ENCODE data around the gene TEK.

Gene TEK

DNA sequence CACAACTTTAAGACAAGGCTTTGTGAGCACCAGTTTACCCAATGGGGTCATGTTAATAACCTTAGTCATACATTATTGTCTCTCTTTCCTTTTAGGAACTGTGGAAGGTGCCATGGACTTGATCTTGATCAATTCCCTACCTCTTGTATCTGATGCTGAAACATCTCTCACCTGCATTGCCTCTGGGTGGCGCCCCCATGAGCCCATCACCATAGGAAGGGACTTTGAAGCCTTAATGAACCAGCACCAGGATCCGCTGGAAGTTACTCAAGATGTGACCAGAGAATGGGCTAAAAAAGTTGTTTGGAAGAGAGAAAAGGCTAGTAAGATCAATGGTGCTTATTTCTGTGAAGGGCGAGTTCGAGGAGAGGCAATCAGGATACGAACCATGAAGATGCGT, 48.7 kb downstream of the TEK start:
- Histone ChIP-seq H3K4me1 (ENCODE audit: control insufficient read depth, insufficient read depth, low read length) (no peaks in the 10 kb centered on the region), H3K4me3 (ENCODE audit: low read length) (no peak overlapping the region), H3K9me3 (ENCODE audit: control insufficient read depth, low read length) (no peaks in the 10 kb centered on the region), H3K27me3 (ENCODE audit: control insufficient read depth, insufficient read depth, low read length) (no peaks in the 10 kb centered on the region), H3K9ac (ENCODE audit: low read length) (no peak overlapping the region), H3K36me3 (ENCODE audit: control insufficient read depth, insufficient read depth, low read length) (no peaks in the 10 kb centered on the region)

- Histone ChIP-seq H3K4me3 (ENCODE audit: low read length) (no peak overlapping the region), H3K9me3 (ENCODE audit: control insufficient read depth, low read length) (no peaks in the 10 kb centered on the region), H3K36me3 (ENCODE audit: control insufficient read depth, insufficient read depth, low read length) (no peaks in the 10 kb centered on the region), H3K9ac (ENCODE audit: low read length) (no peak overlapping the region), H3K4me1 (ENCODE audit: control insufficient read depth, insufficient read depth, low read length) (no peaks in the 10 kb centered on the region), H3K27me3 (ENCODE audit: control insufficient read depth, insufficient read depth, low read length) (no peaks in the 10 kb centered on the region)
These were observed 51.6 kb downstream of the TEK start for GRCh38 chr9:27160636-27161035.

GRCh38 chr9:27162045-27162444, 53.0 kb downstream of the TEK start:
- no peaks in the 10 kb centered on the region for H3K4me1 ChIP-seq (ENCODE audit: control insufficient read depth, insufficient read depth, low read length)
- no peaks in the 10 kb centered on the region for H3K36me3 ChIP-seq (ENCODE audit: control insufficient read depth, insufficient read depth, low read length)
- no peaks in the 10 kb centered on the region for H3K9me3 ChIP-seq (ENCODE audit: control insufficient read depth, low read length)
- no peak overlapping the region for H3K9ac ChIP-seq (ENCODE audit: low read length)
- H3K27me3 ChIP-seq (ENCODE audit: control insufficient read depth, insufficient read depth, low read length), result no peaks in the 10 kb centered on the region
- H3K4me3 ChIP-seq (ENCODE audit: low read length), result no peak overlapping the region

DNA sequence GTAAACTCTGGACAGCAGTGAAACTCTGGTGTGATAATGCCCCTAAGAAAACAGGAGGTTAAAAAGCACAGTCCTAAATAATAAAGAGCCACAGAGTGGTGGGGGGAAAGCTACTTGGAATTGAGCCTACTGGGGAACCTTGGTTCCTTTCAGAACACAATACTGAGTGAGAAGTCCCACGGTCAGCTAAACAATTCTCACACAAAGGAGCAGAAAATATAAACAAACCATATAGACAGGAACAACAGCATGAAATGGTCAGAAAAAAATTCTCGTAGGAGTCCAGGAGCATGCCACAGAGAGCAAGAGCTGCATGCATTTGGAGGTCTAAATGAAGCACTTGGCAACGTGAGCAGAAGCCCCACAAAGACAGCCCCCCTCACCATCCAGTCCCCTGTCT, 56.0 kb downstream of the TEK start:
- Histone ChIP-seq H3K9ac (ENCODE audit: low read length) (no peak overlapping the region), H3K4me1 (ENCODE audit: control insufficient read depth, insufficient read depth, low read length) (no peaks in the 10 kb centered on the region), H3K27me3 (ENCODE audit: control insufficient read depth, insufficient read depth, low read length) (no peaks in the 10 kb centered on the region)

DNA sequence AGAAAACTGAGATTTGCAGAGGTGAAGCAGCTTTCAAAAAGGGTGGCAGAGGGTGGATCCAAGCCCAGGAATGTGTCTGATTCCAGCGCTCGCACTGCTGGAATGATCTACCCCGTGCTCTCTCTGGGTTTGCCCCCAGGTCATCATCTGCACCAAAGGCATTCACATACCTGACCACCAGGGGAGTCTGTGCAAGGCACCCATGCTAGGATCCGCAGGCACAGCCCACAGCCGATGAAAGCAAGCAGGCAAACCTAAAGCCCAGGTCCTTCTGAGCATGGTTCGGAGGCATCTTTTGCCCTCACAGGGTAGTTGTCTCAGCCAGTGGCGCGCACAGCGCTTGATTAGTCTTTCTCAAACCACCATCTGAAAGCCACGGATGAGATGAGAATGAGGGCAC, 56.6 kb downstream of the TEK start:
- no peaks in the 10 kb centered on the region for H3K4me1 ChIP-seq (ENCODE audit: control insufficient read depth, insufficient read depth, low read length)
- no peak overlapping the region for H3K9ac ChIP-seq (ENCODE audit: low read length)
- no peaks in the 10 kb centered on the region for H3K9me3 ChIP-seq (ENCODE audit: control insufficient read depth, low read length)
- H3K4me3 ChIP-seq (ENCODE audit: low read length), result no peak overlapping the region
- H3K36me3 ChIP-seq (ENCODE audit: control insufficient read depth, insufficient read depth, low read length), result no peaks in the 10 kb centered on the region
- no peaks in the 10 kb centered on the region for H3K27me3 ChIP-seq (ENCODE audit: control insufficient read depth, insufficient read depth, low read length)

More for the DNA sequence above, 56.0 kb downstream of the TEK start:
- Histone ChIP-seq H3K9me3 (ENCODE audit: control insufficient read depth, low read length) (no peaks in the 10 kb centered on the region), H3K4me3 (ENCODE audit: low read length) (no peak overlapping the region), H3K36me3 (ENCODE audit: control insufficient read depth, insufficient read depth, low read length) (no peaks in the 10 kb centered on the region)

GRCh38 chr9:27168496-27168895, 59.5 kb downstream of the TEK start:
- no peaks in the 10 kb centered on the region for H3K36me3 ChIP-seq (ENCODE audit: control insufficient read depth, insufficient read depth, low read length)
- no peaks in the 10 kb centered on the region for H3K4me1 ChIP-seq (ENCODE audit: control insufficient read depth, insufficient read depth, low read length)
- H3K9ac ChIP-seq (ENCODE audit: low read length), result no peak overlapping the region
- H3K4me3 ChIP-seq (ENCODE audit: low read length), result no peak overlapping the region
- no peaks in the 10 kb centered on the region for H3K27me3 ChIP-seq (ENCODE audit: control insufficient read depth, insufficient read depth, low read length)
- no peaks in the 10 kb centered on the region for H3K9me3 ChIP-seq (ENCODE audit: control insufficient read depth, low read length)

DNA sequence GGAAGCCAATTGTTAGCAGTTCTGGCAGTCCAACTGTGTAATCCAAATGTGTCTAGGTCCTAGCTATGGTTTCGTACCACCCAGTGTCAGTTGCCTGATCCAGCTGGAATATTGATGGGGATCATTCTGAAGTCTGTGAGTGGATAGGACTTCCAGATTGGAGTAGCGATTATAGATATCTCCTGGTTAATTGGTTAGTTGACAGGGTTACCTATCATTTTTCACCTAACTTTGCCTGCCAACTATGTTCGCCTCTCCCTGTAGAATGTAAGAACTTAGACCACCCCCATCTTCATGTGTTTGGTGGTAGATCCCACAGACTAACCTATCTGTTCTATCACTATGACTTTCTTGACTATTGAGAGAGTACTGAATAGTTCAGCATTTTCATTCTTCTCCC, 59.9 kb downstream of the TEK start:
- Histone ChIP-seq H3K9ac (ENCODE audit: low read length) (no peak overlapping the region), H3K36me3 (ENCODE audit: control insufficient read depth, insufficient read depth, low read length) (no peaks in the 10 kb centered on the region), H3K9me3 (ENCODE audit: control insufficient read depth, low read length) (no peaks in the 10 kb centered on the region), H3K4me1 (ENCODE audit: control insufficient read depth, insufficient read depth, low read length) (no peaks in the 10 kb centered on the region), H3K4me3 (ENCODE audit: low read length) (no peak overlapping the region), H3K27me3 (ENCODE audit: control insufficient read depth, insufficient read depth, low read length) (no peaks in the 10 kb centered on the region)

DNA sequence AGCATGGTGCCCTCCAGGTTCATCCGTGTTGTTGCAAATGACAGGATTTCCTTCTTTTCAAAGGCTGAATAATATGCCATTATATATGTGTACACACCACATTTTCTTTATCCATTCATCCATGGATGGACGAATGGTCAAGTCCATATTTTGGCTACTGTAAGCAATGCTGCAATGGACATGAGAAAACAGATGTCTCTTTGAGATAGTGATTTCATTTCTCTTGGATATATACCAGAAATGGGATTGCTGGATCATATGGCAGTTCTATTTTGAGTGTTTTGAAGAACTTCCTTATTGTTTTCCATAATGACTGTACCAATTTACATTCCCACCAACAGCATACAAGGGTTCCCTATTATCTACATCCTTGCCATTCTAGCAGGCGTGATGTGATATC, 67.9 kb downstream of the TEK start:
- no peaks in the 10 kb centered on the region for H3K9me3 ChIP-seq (ENCODE audit: control insufficient read depth, low read length)
- H3K4me1 ChIP-seq (ENCODE audit: control insufficient read depth, insufficient read depth, low read length), result peaks cover 6% of the 10 kb centered on the region
- no peak overlapping the region for H3K4me3 ChIP-seq (ENCODE audit: low read length)
- no peaks in the 10 kb centered on the region for H3K27me3 ChIP-seq (ENCODE audit: control insufficient read depth, insufficient read depth, low read length)
- H3K36me3 ChIP-seq (ENCODE audit: control insufficient read depth, insufficient read depth, low read length), result no peaks in the 10 kb centered on the region
- no peak overlapping the region for H3K9ac ChIP-seq (ENCODE audit: low read length)

DNA sequence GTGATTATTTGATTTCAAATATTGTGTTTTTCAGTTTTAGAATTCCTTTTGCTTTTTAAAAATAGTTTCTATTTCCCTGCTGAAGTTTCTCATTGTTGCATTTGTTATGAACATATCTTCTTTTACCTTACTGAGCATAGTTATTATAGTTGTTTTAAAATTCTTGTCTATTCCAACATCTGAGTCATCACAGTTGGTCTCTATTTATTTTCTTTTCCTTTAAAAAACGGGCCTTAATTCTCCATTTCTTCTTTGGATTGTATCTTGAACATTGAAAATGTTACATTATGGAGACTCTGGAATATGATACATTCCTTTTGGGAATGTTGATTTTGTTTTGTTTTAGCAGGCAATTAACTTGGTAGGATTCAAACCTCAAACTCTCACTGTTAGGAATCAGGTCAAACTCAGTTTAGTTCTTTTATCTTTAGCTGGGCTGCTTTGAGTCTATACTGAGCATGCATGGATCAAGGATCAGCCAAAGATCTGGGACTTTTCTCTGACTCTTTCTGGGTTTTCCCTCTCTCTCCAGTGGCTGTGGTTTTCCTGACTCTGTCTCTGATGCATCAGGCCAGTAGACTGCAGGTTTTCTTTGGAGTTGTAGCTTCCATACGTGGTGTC, 70.3 kb downstream of the TEK start:
- Histone ChIP-seq H3K27me3 (ENCODE audit: control insufficient read depth, insufficient read depth, low read length) (no peaks in the 10 kb centered on the region), H3K36me3 (ENCODE audit: control insufficient read depth, insufficient read depth, low read length) (no peaks in the 10 kb centered on the region), H3K9me3 (ENCODE audit: control insufficient read depth, low read length) (no peaks in the 10 kb centered on the region), H3K4me1 (ENCODE audit: control insufficient read depth, insufficient read depth, low read length) (peaks cover 24% of the 10 kb centered on the region), H3K9ac (ENCODE audit: low read length) (no peak overlapping the region), H3K4me3 (ENCODE audit: low read length) (no peak overlapping the region)

- Histone ChIP-seq H3K9me3 (ENCODE audit: control insufficient read depth, low read length) (no peaks in the 10 kb centered on the region), H3K36me3 (ENCODE audit: control insufficient read depth, insufficient read depth, low read length) (no peaks in the 10 kb centered on the region), H3K4me3 (ENCODE audit: low read length) (no peak overlapping the region), H3K9ac (ENCODE audit: low read length) (no peak overlapping the region), H3K4me1 (ENCODE audit: control insufficient read depth, insufficient read depth, low read length) (peaks cover 33% of the 10 kb centered on the region), H3K27me3 (ENCODE audit: control insufficient read depth, insufficient read depth, low read length) (no peaks in the 10 kb centered on the region)
These were observed 72.4 kb downstream of the TEK start for GRCh38 chr9:27181381-27181780.

GRCh38 chr9:27182421-27182820, 73.4 kb downstream of the TEK start:
- Histone ChIP-seq H3K4me1 (ENCODE audit: control insufficient read depth, insufficient read depth, low read length) (peaks cover 32% of the 10 kb centered on the region), H3K36me3 (ENCODE audit: control insufficient read depth, insufficient read depth, low read length) (no peaks in the 10 kb centered on the region), H3K9ac (ENCODE audit: low read length) (no peak overlapping the region), H3K4me3 (ENCODE audit: low read length) (no peak overlapping the region), H3K9me3 (ENCODE audit: control insufficient read depth, low read length) (no peaks in the 10 kb centered on the region), H3K27me3 (ENCODE audit: control insufficient read depth, insufficient read depth, low read length) (no peaks in the 10 kb centered on the region)

GRCh38 chr9:27183131-27183530, 74.1 kb downstream of the TEK start:
- peaks cover 35% of the 10 kb centered on the region for H3K4me1 ChIP-seq (ENCODE audit: control insufficient read depth, insufficient read depth, low read length)
- H3K9ac ChIP-seq (ENCODE audit: low read length), result no peak overlapping the region
- H3K27me3 ChIP-seq (ENCODE audit: control insufficient read depth, insufficient read depth, low read length), result no peaks in the 10 kb centered on the region
- no peaks in the 10 kb centered on the region for H3K36me3 ChIP-seq (ENCODE audit: control insufficient read depth, insufficient read depth, low read length)
- no peak overlapping the region for H3K4me3 ChIP-seq (ENCODE audit: low read length)
- no peaks in the 10 kb centered on the region for H3K9me3 ChIP-seq (ENCODE audit: control insufficient read depth, low read length)

DNA sequence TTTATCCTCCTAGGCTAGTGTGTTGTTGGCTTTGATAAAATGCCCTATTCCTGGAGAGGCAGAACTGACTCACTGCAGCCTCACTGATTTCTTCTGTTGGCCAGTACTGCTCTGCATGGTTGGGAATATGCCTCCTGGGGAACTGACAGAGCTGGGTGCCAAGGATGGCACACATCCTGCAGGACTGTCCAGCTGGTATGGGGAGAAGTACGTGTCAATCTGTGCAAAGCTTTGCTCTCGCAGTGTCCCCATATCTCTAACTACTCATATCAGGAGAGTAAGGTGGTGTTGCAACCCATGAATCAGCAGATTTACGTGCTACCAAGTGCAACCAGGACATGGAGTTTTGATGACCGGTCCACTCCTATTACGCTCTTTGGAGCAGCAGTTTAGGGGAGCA, 74.7 kb downstream of the TEK start:
- Histone ChIP-seq H3K27me3 (ENCODE audit: control insufficient read depth, insufficient read depth, low read length) (no peaks in the 10 kb centered on the region), H3K9me3 (ENCODE audit: control insufficient read depth, low read length) (no peaks in the 10 kb centered on the region), H3K9ac (ENCODE audit: low read length) (no peak overlapping the region), H3K4me1 (ENCODE audit: control insufficient read depth, insufficient read depth, low read length) (peaks cover 38% of the 10 kb centered on the region), H3K36me3 (ENCODE audit: control insufficient read depth, insufficient read depth, low read length) (no peaks in the 10 kb centered on the region), H3K4me3 (ENCODE audit: low read length) (no peak overlapping the region)
